HepG2 (cell line): ENCODE results near the gene ZDHHC14. TPM values are rescaled to one million over a fixed set of nuclear protein-coding genes. Genes with fewer than 3 reads are reported as not detected.
A peak's percentile ranks its signal among the peaks of the same experiment; 100 is the strongest.

Source experiments
- HMG20A ChIP-seq: IDR thresholded peaks from 2 replicates; pipeline ENCODE4 v1.6.1; 2016; ENCODE audit warnings: borderline replicate concordance
- MEF2D ChIP-seq: sonication (generic); formaldehyde crosslinking; IDR thresholded peaks from 2 replicates; pipeline ENCODE4 v1.5.1; 2020; ENCODE audit warnings: mild to moderate bottlenecking, missing genetic modification reagents
- NFYC ChIP-seq: IDR thresholded peaks from 2 replicates; pipeline ENCODE4 v1.6.1; 2016; ENCODE audit warnings: missing genetic modification reagents, missing compliant biosample characterization
- RARA ChIP-seq: IDR thresholded peaks from 2 replicates; pipeline ENCODE4 v1.6.1; 2016; ENCODE audit warnings: missing genetic modification reagents, missing compliant biosample characterization
- RBAK ChIP-seq: sonication (generic); formaldehyde crosslinking; IDR thresholded peaks from 2 replicates; pipeline ENCODE4 v1.5.1; 2020; ENCODE audit warnings: mild to moderate bottlenecking, missing genetic modification reagents
- RFX1 ChIP-seq: fragments of 450-650 bp; IDR thresholded peaks from 2 replicates; pipeline ENCODE4 v1.6.1; 2017
- RFXANK ChIP-seq: IDR thresholded peaks from 2 replicates; pipeline ENCODE4 v1.6.1; 2016
- SNRNP70 ChIP-seq: fragments of 200-400 bp; formaldehyde crosslinking; IDR thresholded peaks from 2 replicates; pipeline ENCODE4 v1.6.1; 2017; ENCODE audit warnings: mild to moderate bottlenecking, low read depth, low read length, moderate library complexity
- SP4 ChIP-seq: sonication (generic); formaldehyde crosslinking; IDR thresholded peaks from 2 replicates; pipeline ENCODE4 v1.8.1; 2023; ENCODE audit warnings: mild to moderate bottlenecking, missing genetic modification reagents
- ZNF431 ChIP-seq: sonication (generic); formaldehyde crosslinking; IDR thresholded peaks from 2 replicates; pipeline ENCODE4 v1.9.0; 2022; ENCODE audit warnings: missing genetic modification reagents, low read depth, mild to moderate bottlenecking, borderline replicate concordance
- ZNF552 ChIP-seq: sonication (generic); formaldehyde crosslinking; IDR thresholded peaks from 2 replicates; pipeline ENCODE4 v1.9.0; 2022; ENCODE audit warnings: missing genetic modification reagents, mild to moderate bottlenecking, borderline replicate concordance
- ZNF558 ChIP-seq: sonication (generic); formaldehyde crosslinking; IDR thresholded peaks from 2 replicates; pipeline ENCODE4 v1.9.0; 2022; ENCODE audit warnings: mild to moderate bottlenecking, missing genetic modification reagents, borderline replicate concordance
- ZNF598 ChIP-seq: sonication (generic); formaldehyde crosslinking; IDR thresholded peaks from 2 replicates; pipeline ENCODE4 v1.5.1; 2020; ENCODE audit warnings: mild to moderate bottlenecking, missing genetic modification reagents, borderline replicate concordance
- polyA plus RNA-seq, 8 experiments: library from polyadenylated mRNA; depleted of rRNA in 3 of 8; stranded (reverse) in 7 of 8; unstranded in 1 of 8; fragments of >200 nt; fragmentation: Illumina TruSeq in 4 of 8; extraction: Trizol in 4 of 8; gene quantifications; 2 replicates each; pipeline versions ENCODE4 v1.2.1 to v1.2.3, GENCODE V29; 2011 to 2016; ENCODE audit warnings: low read depth in 4 of 8, missing spikeins in 1 of 8, mixed read lengths in 1 of 8; ENCODE audit not compliant: insufficient read depth in 1 of 8
- total RNA-seq, 5 experiments: library from RNA; depleted of rRNA; stranded (reverse); fragments of >200 nt; fragmentation: Illumina TruSeq; extraction: Trizol; gene quantifications; 2 replicates each; pipeline ENCODE4 v1.2.3, GENCODE V29; 2016; ENCODE audit warnings: low read depth in 1 of 5
- TF ChIP-seq, protein P1 (sequence below): sonication (generic); formaldehyde crosslinking; IDR thresholded peaks from 2 replicates; pipeline ENCODE4 v1.4.0; 2020; ENCODE audit warnings: missing genetic modification reagents
- TF ChIP-seq, protein P2 (sequence below): sonication (generic); formaldehyde crosslinking; IDR thresholded peaks from 2 replicates; pipeline ENCODE4 v1.4.0; 2020; ENCODE audit warnings: mild to moderate bottlenecking, missing genetic modification reagents, borderline replicate concordance
- TF ChIP-seq, protein P3 (sequence below): sonication (generic); formaldehyde crosslinking; IDR thresholded peaks from 2 replicates; pipeline ENCODE4 v1.4.0; 2020; ENCODE audit warnings: missing genetic modification reagents
- TF ChIP-seq, protein P4 (sequence below): sonication (generic); formaldehyde crosslinking; IDR thresholded peaks from 2 replicates; pipeline ENCODE4 v1.5.0; 2020; ENCODE audit warnings: missing genetic modification reagents
- TF ChIP-seq, protein P5 (sequence below): sonication (generic); formaldehyde crosslinking; conservative IDR thresholded peaks from 2 replicates; pipeline ENCODE4 v1.4.0; 2020; ENCODE audit warnings: missing genetic modification reagents

ZDHHC14 gene
- total and polyA plus RNA-seq, 2 of the 13 experiments (the other 11 are each of a cell fraction or from before 2014, with no cell fraction given) = 3.7 to 9.5 TPM

DNA sequence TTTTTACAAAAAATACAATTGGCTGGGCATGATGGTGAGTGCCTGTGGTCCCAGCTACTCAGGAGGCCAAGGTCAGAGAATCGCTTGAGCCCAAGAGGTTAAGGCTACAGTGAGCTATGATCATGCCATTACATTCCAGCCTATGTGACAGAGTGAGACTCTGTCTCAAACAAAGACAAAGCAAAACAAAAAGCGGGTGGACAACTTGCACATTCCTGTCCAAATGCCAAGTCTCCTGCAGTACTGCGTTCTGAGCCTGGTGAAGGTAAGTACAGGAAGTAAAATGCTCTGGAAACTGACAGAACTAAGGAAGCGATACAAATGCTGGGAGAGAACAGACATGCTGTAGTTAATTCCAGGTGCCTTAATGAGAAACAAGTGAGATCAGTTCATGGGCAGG lies 37.3 kb upstream of the ZDHHC14 start (continued):
- TF ChIP-seq SP4 (CRISPR knock-in tag) (no peak), RARA (CRISPR knock-in tag) (0 out of 2 replicates have a peak, but pooled peaks have one; percentile 13), ZNF431 (CRISPR knock-in tag) (no peak), HMG20A (0 out of 2 replicates have a peak, but pooled peaks have one; percentile 13), ZNF558 (CRISPR knock-in tag) (no peak), SNRNP70 (no peak), NFYC (CRISPR knock-in tag) (no peak), RFX1 (no peak), ZNF552 (no peak), RFXANK (no peak), ZNF598 (CRISPR knock-in tag) (no peak), RBAK (CRISPR knock-in tag) (no peak), MEF2D (CRISPR knock-in tag) (no peak)
- TF ChIP-seq, protein P1, sequence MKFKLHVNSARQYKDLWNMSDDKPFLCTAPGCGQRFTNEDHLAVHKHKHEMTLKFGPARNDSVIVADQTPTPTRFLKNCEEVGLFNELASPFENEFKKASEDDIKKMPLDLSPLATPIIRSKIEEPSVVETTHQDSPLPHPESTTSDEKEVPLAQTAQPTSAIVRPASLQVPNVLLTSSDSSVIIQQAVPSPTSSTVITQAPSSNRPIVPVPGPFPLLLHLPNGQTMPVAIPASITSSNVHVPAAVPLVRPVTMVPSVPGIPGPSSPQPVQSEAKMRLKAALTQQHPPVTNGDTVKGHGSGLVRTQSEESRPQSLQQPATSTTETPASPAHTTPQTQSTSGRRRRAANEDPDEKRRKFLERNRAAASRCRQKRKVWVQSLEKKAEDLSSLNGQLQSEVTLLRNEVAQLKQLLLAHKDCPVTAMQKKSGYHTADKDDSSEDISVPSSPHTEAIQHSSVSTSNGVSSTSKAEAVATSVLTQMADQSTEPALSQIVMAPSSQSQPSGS (CRISPR knock-in tag) = no peak
- TF ChIP-seq, protein P2, sequence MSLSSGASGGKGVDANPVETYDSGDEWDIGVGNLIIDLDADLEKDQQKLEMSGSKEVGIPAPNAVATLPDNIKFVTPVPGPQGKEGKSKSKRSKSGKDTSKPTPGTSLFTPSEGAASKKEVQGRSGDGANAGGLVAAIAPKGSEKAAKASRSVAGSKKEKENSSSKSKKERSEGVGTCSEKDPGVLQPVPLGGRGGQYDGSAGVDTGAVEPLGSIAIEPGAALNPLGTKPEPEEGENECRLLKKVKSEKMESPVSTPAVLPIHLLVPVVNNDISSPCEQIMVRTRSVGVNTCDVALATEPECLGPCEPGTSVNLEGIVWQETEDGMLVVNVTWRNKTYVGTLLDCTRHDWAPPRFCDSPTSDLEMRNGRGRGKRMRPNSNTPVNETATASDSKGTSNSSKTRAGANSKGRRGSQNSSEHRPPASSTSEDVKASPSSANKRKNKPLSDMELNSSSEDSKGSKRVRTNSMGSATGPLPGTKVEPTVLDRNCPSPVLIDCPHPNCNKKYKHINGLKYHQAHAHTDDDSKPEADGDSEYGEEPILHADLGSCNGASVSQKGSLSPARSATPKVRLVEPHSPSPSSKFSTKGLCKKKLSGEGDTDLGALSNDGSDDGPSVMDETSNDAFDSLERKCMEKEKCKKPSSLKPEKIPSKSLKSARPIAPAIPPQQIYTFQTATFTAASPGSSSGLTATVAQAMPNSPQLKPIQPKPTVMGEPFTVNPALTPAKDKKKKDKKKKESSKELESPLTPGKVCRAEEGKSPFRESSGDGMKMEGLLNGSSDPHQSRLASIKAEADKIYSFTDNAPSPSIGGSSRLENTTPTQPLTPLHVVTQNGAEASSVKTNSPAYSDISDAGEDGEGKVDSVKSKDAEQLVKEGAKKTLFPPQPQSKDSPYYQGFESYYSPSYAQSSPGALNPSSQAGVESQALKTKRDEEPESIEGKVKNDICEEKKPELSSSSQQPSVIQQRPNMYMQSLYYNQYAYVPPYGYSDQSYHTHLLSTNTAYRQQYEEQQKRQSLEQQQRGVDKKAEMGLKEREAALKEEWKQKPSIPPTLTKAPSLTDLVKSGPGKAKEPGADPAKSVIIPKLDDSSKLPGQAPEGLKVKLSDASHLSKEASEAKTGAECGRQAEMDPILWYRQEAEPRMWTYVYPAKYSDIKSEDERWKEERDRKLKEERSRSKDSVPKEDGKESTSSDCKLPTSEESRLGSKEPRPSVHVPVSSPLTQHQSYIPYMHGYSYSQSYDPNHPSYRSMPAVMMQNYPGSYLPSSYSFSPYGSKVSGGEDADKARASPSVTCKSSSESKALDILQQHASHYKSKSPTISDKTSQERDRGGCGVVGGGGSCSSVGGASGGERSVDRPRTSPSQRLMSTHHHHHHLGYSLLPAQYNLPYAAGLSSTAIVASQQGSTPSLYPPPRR (CRISPR knock-in tag) = no peak
- TF ChIP-seq, protein P3, sequence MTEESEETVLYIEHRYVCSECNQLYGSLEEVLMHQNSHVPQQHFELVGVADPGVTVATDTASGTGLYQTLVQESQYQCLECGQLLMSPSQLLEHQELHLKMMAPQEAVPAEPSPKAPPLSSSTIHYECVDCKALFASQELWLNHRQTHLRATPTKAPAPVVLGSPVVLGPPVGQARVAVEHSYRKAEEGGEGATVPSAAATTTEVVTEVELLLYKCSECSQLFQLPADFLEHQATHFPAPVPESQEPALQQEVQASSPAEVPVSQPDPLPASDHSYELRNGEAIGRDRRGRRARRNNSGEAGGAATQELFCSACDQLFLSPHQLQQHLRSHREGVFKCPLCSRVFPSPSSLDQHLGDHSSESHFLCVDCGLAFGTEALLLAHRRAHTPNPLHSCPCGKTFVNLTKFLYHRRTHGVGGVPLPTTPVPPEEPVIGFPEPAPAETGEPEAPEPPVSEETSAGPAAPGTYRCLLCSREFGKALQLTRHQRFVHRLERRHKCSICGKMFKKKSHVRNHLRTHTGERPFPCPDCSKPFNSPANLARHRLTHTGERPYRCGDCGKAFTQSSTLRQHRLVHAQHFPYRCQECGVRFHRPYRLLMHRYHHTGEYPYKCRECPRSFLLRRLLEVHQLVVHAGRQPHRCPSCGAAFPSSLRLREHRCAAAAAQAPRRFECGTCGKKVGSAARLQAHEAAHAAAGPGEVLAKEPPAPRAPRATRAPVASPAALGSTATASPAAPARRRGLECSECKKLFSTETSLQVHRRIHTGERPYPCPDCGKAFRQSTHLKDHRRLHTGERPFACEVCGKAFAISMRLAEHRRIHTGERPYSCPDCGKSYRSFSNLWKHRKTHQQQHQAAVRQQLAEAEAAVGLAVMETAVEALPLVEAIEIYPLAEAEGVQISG = no peak
- TF ChIP-seq, protein P4, sequence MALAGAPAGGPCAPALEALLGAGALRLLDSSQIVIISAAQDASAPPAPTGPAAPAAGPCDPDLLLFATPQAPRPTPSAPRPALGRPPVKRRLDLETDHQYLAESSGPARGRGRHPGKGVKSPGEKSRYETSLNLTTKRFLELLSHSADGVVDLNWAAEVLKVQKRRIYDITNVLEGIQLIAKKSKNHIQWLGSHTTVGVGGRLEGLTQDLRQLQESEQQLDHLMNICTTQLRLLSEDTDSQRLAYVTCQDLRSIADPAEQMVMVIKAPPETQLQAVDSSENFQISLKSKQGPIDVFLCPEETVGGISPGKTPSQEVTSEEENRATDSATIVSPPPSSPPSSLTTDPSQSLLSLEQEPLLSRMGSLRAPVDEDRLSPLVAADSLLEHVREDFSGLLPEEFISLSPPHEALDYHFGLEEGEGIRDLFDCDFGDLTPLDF (CRISPR knock-in tag) = no peak
- TF ChIP-seq, protein P5, sequence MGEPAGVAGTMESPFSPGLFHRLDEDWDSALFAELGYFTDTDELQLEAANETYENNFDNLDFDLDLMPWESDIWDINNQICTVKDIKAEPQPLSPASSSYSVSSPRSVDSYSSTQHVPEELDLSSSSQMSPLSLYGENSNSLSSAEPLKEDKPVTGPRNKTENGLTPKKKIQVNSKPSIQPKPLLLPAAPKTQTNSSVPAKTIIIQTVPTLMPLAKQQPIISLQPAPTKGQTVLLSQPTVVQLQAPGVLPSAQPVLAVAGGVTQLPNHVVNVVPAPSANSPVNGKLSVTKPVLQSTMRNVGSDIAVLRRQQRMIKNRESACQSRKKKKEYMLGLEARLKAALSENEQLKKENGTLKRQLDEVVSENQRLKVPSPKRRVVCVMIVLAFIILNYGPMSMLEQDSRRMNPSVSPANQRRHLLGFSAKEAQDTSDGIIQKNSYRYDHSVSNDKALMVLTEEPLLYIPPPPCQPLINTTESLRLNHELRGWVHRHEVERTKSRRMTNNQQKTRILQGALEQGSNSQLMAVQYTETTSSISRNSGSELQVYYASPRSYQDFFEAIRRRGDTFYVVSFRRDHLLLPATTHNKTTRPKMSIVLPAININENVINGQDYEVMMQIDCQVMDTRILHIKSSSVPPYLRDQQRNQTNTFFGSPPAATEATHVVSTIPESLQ = no peak
